K562 (cell line): ENCODE results near the gene CTDSP1. TPM values are rescaled to one million over a fixed set of nuclear protein-coding genes. Genes with fewer than 3 reads are reported as not detected.

Experiments
- AFF4 ChIP-seq: sonication (generic); formaldehyde crosslinking; IDR thresholded peaks from 2 replicates; pipeline ENCODE4 v1.8.0; 2023; ENCODE audit warnings: mild to moderate bottlenecking, missing genetic modification reagents
- ARID4B ChIP-seq: sonication (generic); formaldehyde crosslinking; IDR thresholded peaks from 2 replicates; pipeline ENCODE4 v1.8.0; 2022; ENCODE audit warnings: mild to moderate bottlenecking, missing genetic modification reagents
- BACH1 ChIP-seq: fragments of 200-800 bp; sonication (Bioruptor generic); IDR thresholded peaks from 2 replicates; pipeline ENCODE4 v1.6.1; 2016; ENCODE audit warnings: missing genetic modification characterization, missing compliant biosample characterization
- GABPA ChIP-seq: fragments of 200-800 bp; sonication (Bioruptor generic); conservative IDR thresholded peaks from 2 replicates; pipeline ENCODE4 v1.6.1; 2016; ENCODE audit warnings: low read depth, missing genetic modification characterization, missing compliant biosample characterization
- KLF13 ChIP-seq: fragments of 450-650 bp; IDR thresholded peaks from 2 replicates; pipeline ENCODE4 v1.6.1; 2016; ENCODE audit warnings: missing genetic modification characterization, low read depth, mild to moderate bottlenecking, missing compliant biosample characterization, moderate library complexity, borderline replicate concordance
- MAX ChIP-seq: sonication (generic); formaldehyde crosslinking; IDR thresholded peaks from 2 replicates; pipeline ENCODE4 v1.9.0; 2022; ENCODE audit warnings: mild to moderate bottlenecking, missing genetic modification reagents
- MCM3 ChIP-seq: fragments of 450-650 bp; IDR thresholded peaks from 2 replicates; pipeline ENCODE4 v1.6.1; 2016
- MCM7 ChIP-seq, 2 experiments: fragments of 450-650 bp; IDR thresholded peaks; 2 replicates each; pipeline ENCODE4 v1.6.1; 2016 to 2018
- NFIX ChIP-seq: fragments of 250-450 bp; sonication (Bioruptor Pico); IDR thresholded peaks from 2 replicates; pipeline ENCODE4 v1.4.0; 2020; ENCODE audit warnings: low read depth, mild to moderate bottlenecking, moderate library complexity
- NFRKB ChIP-seq: fragments of 450-650 bp; IDR thresholded peaks from 2 replicates; pipeline ENCODE4 v1.6.1; 2016; ENCODE audit warnings: low read depth
- POLR3G ChIP-seq: IDR thresholded peaks from 2 replicates; pipeline ENCODE4 v1.6.1; 2011; ENCODE audit not compliant: insufficient read length, insufficient replicate concordance; ENCODE audit errors: extremely low read depth
- RAD51 ChIP-seq: fragments of 450-650 bp; IDR thresholded peaks from 2 replicates; pipeline ENCODE4 v1.7.1; 2016; ENCODE audit warnings: low read depth, mild to moderate bottlenecking, borderline replicate concordance
- SUPT5H ChIP-seq: fragments of 450-650 bp; IDR thresholded peaks from 2 replicates; pipeline ENCODE4 v1.6.1; 2016
- THRB ChIP-seq: fragments of 450-650 bp; formaldehyde crosslinking; conservative IDR thresholded peaks from 2 replicates; pipeline ENCODE4 v1.4.0; 2022; ENCODE audit warnings: mild to moderate bottlenecking, missing genetic modification characterization
- ZBTB7A ChIP-seq: IDR thresholded peaks from 2 replicates; pipeline ENCODE4 v1.6.1; 2011; ENCODE audit warnings: low read depth, mild to moderate bottlenecking, low read length, moderate library complexity, borderline replicate concordance; ENCODE audit not compliant: control insufficient read depth
- ZNF12 ChIP-seq: sonication (generic); formaldehyde crosslinking; IDR thresholded peaks from 2 replicates; pipeline ENCODE4 v1.4.0; 2020; ENCODE audit warnings: mild to moderate bottlenecking, missing genetic modification reagents
- ZNF785 ChIP-seq: fragments of 250-450 bp; sonication (Bioruptor Pico); IDR thresholded peaks from 2 replicates; pipeline ENCODE4 v1.4.0; 2020; ENCODE audit warnings: mild to moderate bottlenecking
- polyA plus RNA-seq, 8 experiments: library from polyadenylated mRNA; depleted of rRNA in 4 of 8; stranded (reverse) in 5 of 8; unstranded in 3 of 8; fragments of >200 nt; fragmentation: Nextera tagmentation in 2 of 8; fragmentation: Illumina TruSeq in 1 of 8; extraction: Ambion mirVana in 2 of 8; extraction: Trizol in 1 of 8; gene quantifications; 2 replicates each; pipeline versions ENCODE4 v1.2.1 to v1.2.3, GENCODE V29; 2011 to 2014; ENCODE audit warnings: inconsistent platforms in 1 of 8, missing spikeins in 1 of 8
- total RNA-seq, 7 experiments: library from RNA; depleted of rRNA in 6 of 7; stranded (reverse); fragments of >200 nt in 6 of 7; fragmentation: Illumina TruSeq in 2 of 7; extraction: Trizol in 2 of 7; gene quantifications; 2 replicates each; pipeline versions ENCODE4 v1.2.1 to v1.2.3, GENCODE V29; 2011 to 2021; ENCODE audit warnings: low replicate concordance in 1 of 7

Gene CTDSP1
- total and polyA plus RNA-seq, 9 of the 15 experiments (the other 6 are each of a cell fraction or from before 2014, with no cell fraction given) = 2.4 to 74.8 (median 45.8) TPM

- TF ChIP-seq ARID4B = 0 out of 2 replicates have a peak, but pooled peaks have one; percentile 9
- 0 out of 2 replicates have a peak, but pooled peaks have one; percentile 26 for TF ChIP-seq THRB (CRISPR knock-in tag)
- no peak for TF ChIP-seq BACH1
- no peak for TF ChIP-seq NFIX (CRISPR knock-in tag)
- no peak for TF ChIP-seq KLF13 (tag)
- peak; percentile 50; the same call in 1 of the 2 replicates for TF ChIP-seq NFRKB
- TF ChIP-seq ZNF12 = no peak
- TF ChIP-seq POLR3G = no peak
- no peak for TF ChIP-seq ZNF785 (CRISPR knock-in tag)
- no peak for TF ChIP-seq MCM7 (IDR thresholded peaks at IDR 0.05)
- 0 out of 2 replicates have a peak, but pooled peaks have one; percentile 4 for TF ChIP-seq GABPA (tag)
- no peak for TF ChIP-seq RAD51
- TF ChIP-seq AFF4 (CRISPR knock-in tag) = peak; percentile 68; the same call in 1 of the 2 replicates
- peak; percentile 55 for TF ChIP-seq MAX
- TF ChIP-seq MCM3 = no peak
- peak; percentile 49; the same call in 1 of the 2 replicates for TF ChIP-seq ZBTB7A
- peak; percentile 55 for TF ChIP-seq SUPT5H
Observed at GRCh38 chr2:218398437-218399390, 954 bp upstream of the CTDSP1 start (continued).
